ENCODE measurements around the gene DENND4A.

Gene DENND4A

GRCh38 chr15:65641768-65642475, 150.2 kb downstream of the DENND4A start:
- no peaks in the 10 kb centered on the region for H3K36me3 ChIP-seq (ENCODE audit: insufficient read depth, low read length)
- H4K20me1 ChIP-seq (ENCODE audit: insufficient read depth, low read length): no peaks in the 10 kb centered on the region
- H3K27ac ChIP-seq (ENCODE audit: low read length): no peak overlapping the region
- H3K4me2 ChIP-seq (ENCODE audit: insufficient read depth, low read length): no peak overlapping the region
- ATAC-seq (ENCODE audit: insufficient read depth, low read depth) (no peak), DNase-seq (no peak)
- TF ChIP-seq CTCF (IDR thresholded peaks at IDR 0.05; ENCODE audit: borderline replicate concordance, extremely low read depth, low read length, poor library complexity, severe bottlenecking) (no peak), EZH2 (IDR thresholded peaks at IDR 0.05; ENCODE audit: borderline replicate concordance, low read depth, low read length, severe bottlenecking) (no peak)
- H3K9me3 ChIP-seq (ENCODE audit: insufficient read depth, low read length, severe bottlenecking): no peaks in the 10 kb centered on the region
- H3K4me1 ChIP-seq (ENCODE audit: insufficient read depth, low read length): peaks cover 9% of the 10 kb centered on the region
- H3K4me3 ChIP-seq (ENCODE audit: low read depth in 1 of 2, low read length in 2 of 2): no peak overlapping the region
- no peaks in the 10 kb centered on the region for H3K79me2 ChIP-seq (ENCODE audit: insufficient read depth, low read length)
- no peaks in the 10 kb centered on the region for H3K27me3 ChIP-seq (ENCODE audit: insufficient read depth, low read length, poor library complexity)
- H3K9ac ChIP-seq (ENCODE audit: low read depth, low read length): no peak overlapping the region
- H2AFZ ChIP-seq (ENCODE audit: low read depth, low read length): no peak overlapping the region

GRCh38 chr15:65639509-65639908, 152.6 kb downstream of the DENND4A start:
- Histone ChIP-seq H3K27ac (ENCODE audit: low read length) (no peak overlapping the region), H3K36me3 (ENCODE audit: insufficient read depth, low read length) (no peaks in the 10 kb centered on the region), H3K4me3 (ENCODE audit: low read depth in 1 of 2, low read length in 2 of 2) (no peak overlapping the region), H3K27me3 (ENCODE audit: insufficient read depth, low read length, poor library complexity) (no peaks in the 10 kb centered on the region), H4K20me1 (ENCODE audit: insufficient read depth, low read length) (no peaks in the 10 kb centered on the region), H3K79me2 (ENCODE audit: insufficient read depth, low read length) (no peaks in the 10 kb centered on the region), H3K4me2 (ENCODE audit: insufficient read depth, low read length) (no peak overlapping the region), H3K4me1 (ENCODE audit: insufficient read depth, low read length) (peaks cover 9% of the 10 kb centered on the region), H3K9ac (ENCODE audit: low read depth, low read length) (no peak overlapping the region), H3K9me3 (ENCODE audit: insufficient read depth, low read length, severe bottlenecking) (no peaks in the 10 kb centered on the region), H2AFZ (ENCODE audit: low read depth, low read length) (no peak overlapping the region)
- TF ChIP-seq CTCF (IDR thresholded peaks at IDR 0.05; ENCODE audit: borderline replicate concordance, extremely low read depth, low read length, poor library complexity, severe bottlenecking) (no peak), EZH2 (IDR thresholded peaks at IDR 0.05; ENCODE audit: borderline replicate concordance, low read depth, low read length, severe bottlenecking) (no peak)
- DNase-seq: no peak
- ATAC-seq (ENCODE audit: insufficient read depth, low read depth): no peak

- no peak overlapping the region for H3K27ac ChIP-seq (ENCODE audit: low read length)
- H2AFZ ChIP-seq (ENCODE audit: low read depth, low read length): peak overlapping the region; percentile 23; the same call in 1 of the 2 replicates
- no peaks in the 10 kb centered on the region for H3K79me2 ChIP-seq (ENCODE audit: insufficient read depth, low read length)
- peak overlapping the region; percentile 28; the same call in 1 of the 2 replicates for H3K4me2 ChIP-seq (ENCODE audit: insufficient read depth, low read length)
- no peak for TF ChIP-seq EZH2 (IDR thresholded peaks at IDR 0.05; ENCODE audit: borderline replicate concordance, low read depth, low read length, severe bottlenecking)
- TF ChIP-seq CTCF (IDR thresholded peaks at IDR 0.05; ENCODE audit: borderline replicate concordance, extremely low read depth, low read length, poor library complexity, severe bottlenecking): peak; percentile 92
- H3K9ac ChIP-seq (ENCODE audit: low read depth, low read length): no peak overlapping the region
- H3K27me3 ChIP-seq (ENCODE audit: insufficient read depth, low read length, poor library complexity): no peaks in the 10 kb centered on the region
- peaks cover 9% of the 10 kb centered on the region for H3K4me1 ChIP-seq (ENCODE audit: insufficient read depth, low read length)
- peak; percentile 53 for DNase-seq
- H3K4me3 ChIP-seq (ENCODE audit: low read depth in 1 of 2, low read length in 2 of 2): peak overlapping the region in 1 of 2 experiments; percentile 4; a peak in 1 of 4 replicates
- no peaks in the 10 kb centered on the region for H3K9me3 ChIP-seq (ENCODE audit: insufficient read depth, low read length, severe bottlenecking)
- ATAC-seq (ENCODE audit: insufficient read depth, low read depth): peak; percentile 88
- no peaks in the 10 kb centered on the region for H3K36me3 ChIP-seq (ENCODE audit: insufficient read depth, low read length)
- no peaks in the 10 kb centered on the region for H4K20me1 ChIP-seq (ENCODE audit: insufficient read depth, low read length)
Measured at GRCh38 chr15:65638681-65639089, 153.4 kb downstream of the DENND4A start.
